ENCODE data around the gene PRR36. TPM values are rescaled to one million over a fixed set of nuclear protein-coding genes. Genes with fewer than 3 reads are reported as not detected.

The PRR36 gene
- total RNA-seq, 2 experiments from 2014 or later: 0.25 to 0.30 TPM

DNA sequence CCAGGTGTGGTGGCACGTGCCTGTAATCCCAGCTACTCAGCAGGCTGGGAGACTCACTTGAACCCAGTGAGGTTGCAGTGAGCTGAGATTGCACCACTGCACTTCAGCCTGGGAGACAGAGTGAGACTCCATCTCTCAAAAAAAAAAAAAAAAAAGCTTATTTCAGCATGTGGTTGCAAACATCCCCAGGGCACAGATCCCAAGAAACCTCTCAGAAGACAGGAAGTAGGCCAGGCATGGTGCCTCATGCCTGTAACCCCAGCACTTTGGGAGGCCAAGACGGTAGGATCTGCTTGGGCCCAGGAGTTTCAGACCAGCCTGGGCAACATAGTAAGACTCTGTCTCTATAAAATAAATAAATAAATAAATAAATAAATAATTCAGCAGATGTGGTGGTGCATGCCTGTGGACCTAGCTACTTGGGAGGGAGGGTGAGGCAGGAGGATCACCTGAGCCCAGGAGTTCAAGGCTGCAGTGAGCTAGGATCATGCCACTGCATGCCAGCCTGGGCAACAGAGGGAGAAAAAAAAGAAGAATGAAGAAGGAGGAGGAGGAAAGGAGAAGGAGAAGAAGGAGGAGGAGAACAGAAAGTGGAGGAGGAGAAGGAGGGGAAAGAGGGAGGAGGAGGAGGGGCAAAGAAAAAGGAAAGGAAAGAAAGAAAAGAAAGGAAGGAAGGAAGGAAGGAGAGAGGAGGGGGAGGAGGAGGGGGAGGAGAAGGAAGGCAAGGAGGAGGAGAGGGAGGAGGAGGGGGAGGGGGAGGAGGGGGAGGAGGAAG is 9.8 kb upstream of the PRR36 start:
- ChIA-PET CTCF (no interaction called here), POLR2A (no interaction called here)
- no peaks in the 10 kb centered on the region for H3K36me3 ChIP-seq (ENCODE audit: insufficient read depth, low read length)
- no peak overlapping the region for H3K27ac ChIP-seq (ENCODE audit: low read depth in 1 of 2, low read length in 2 of 2)
- intact Hi-C loops (cut with DNase I, micrococcal nuclease): no loop called here
- H3K4me3 Mint-ChIP-seq: no peak overlapping the region
- no peak overlapping the region for H3K4me3 ChIP-seq (ENCODE audit: low read length)
- no peaks in the 10 kb centered on the region for H3K36me3 Mint-ChIP-seq (ENCODE audit: low read depth)
- H3K4me1 ChIP-seq (ENCODE audit: insufficient read depth, low read length): peaks cover 9% of the 10 kb centered on the region
- TF ChIP-seq CTCF (IDR thresholded peaks at IDR 0.05): no peak
- no peaks in the 10 kb centered on the region for H3K9me3 Mint-ChIP-seq
- no peaks in the 10 kb centered on the region for H3K4me1 Mint-ChIP-seq (ENCODE audit: low read depth)
- H3K27ac Mint-ChIP-seq: no peak overlapping the region
- no peak for ATAC-seq (ENCODE audit: poor library complexity)
- H3K27me3 ChIP-seq (ENCODE audit: control insufficient read depth in 1 of 2, insufficient read depth in 2 of 2, low read length in 2 of 2): peaks cover 14 to 16% of the 10 kb centered on the region in 2 experiments
- no peak for DNase-seq
- peaks cover 8% of the 10 kb centered on the region for H3K27me3 Mint-ChIP-seq
- peaks cover 0 to 4% of the 10 kb centered on the region in 2 experiments for H3K9me3 ChIP-seq (ENCODE audit: control insufficient read depth in 1 of 2, insufficient read depth in 1 of 2, low read length in 2 of 2)

DNA sequence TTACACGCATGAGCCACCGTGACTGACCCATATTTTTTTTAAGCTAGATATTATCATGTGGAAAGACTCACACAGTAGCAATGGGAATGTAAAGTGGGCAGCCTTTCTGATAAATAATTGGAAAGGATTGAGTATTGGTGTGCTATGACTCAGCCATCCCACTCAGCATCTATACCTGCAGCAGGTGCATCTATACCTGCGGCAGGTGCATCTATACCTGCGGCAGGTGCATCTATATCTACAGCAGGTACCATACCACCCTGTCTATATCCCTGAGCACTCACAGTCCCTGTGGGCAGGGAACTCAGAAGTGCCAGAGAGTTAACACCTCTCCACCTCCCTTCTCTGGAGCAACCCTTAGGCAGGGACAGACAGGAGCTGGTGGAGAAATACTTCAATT is 8.9 kb upstream of the PRR36 start:
- Histone ChIP-seq H3K36me3 (ENCODE audit: insufficient read depth, low read length) (no peaks in the 10 kb centered on the region), H3K4me1 (ENCODE audit: insufficient read depth, low read length) (peaks cover 2% of the 10 kb centered on the region), H3K4me3 (ENCODE audit: low read length) (no peak overlapping the region), H3K27ac (ENCODE audit: low read depth in 1 of 2, low read length in 2 of 2) (no peak overlapping the region), H3K27me3 (ENCODE audit: control insufficient read depth in 1 of 2, insufficient read depth in 2 of 2, low read length in 2 of 2) (peaks cover 7 to 9% of the 10 kb centered on the region in 2 experiments), H3K9me3 (ENCODE audit: control insufficient read depth in 1 of 2, insufficient read depth in 1 of 2, low read length in 2 of 2) (no peaks in the 10 kb centered on the region)
- POLR2A ChIA-PET: no interaction called here
- no peak overlapping the region for H3K27ac Mint-ChIP-seq
- no peaks in the 10 kb centered on the region for H3K9me3 Mint-ChIP-seq
- CTCF ChIA-PET: no interaction called here
- no peak for TF ChIP-seq CTCF (IDR thresholded peaks at IDR 0.05)
- no peaks in the 10 kb centered on the region for H3K36me3 Mint-ChIP-seq (ENCODE audit: low read depth)
- H3K4me1 Mint-ChIP-seq (ENCODE audit: low read depth): no peaks in the 10 kb centered on the region
- ATAC-seq (ENCODE audit: poor library complexity) (no peak), DNase-seq (no peak)
- intact Hi-C loops (cut with DNase I, micrococcal nuclease): no loop called here
- no peak overlapping the region for H3K4me3 Mint-ChIP-seq
- H3K27me3 Mint-ChIP-seq: peaks cover 4% of the 10 kb centered on the region

GRCh38 chr19:7881910-7882309 is 7.7 kb upstream of the PRR36 start:
- no peak for ATAC-seq (ENCODE audit: poor library complexity)

More at GRCh38 chr19:7881910-7882309, 7.7 kb upstream of the PRR36 start:
- H3K4me3 ChIP-seq (ENCODE audit: low read length): no peak overlapping the region
- H3K36me3 ChIP-seq (ENCODE audit: insufficient read depth, low read length): no peaks in the 10 kb centered on the region
- H3K4me1 ChIP-seq (ENCODE audit: insufficient read depth, low read length): no peaks in the 10 kb centered on the region
- H3K9me3 Mint-ChIP-seq: no peaks in the 10 kb centered on the region
- no peaks in the 10 kb centered on the region for H3K27me3 ChIP-seq (ENCODE audit: control insufficient read depth in 1 of 2, insufficient read depth in 2 of 2, low read length in 2 of 2)
- H3K9me3 ChIP-seq (ENCODE audit: control insufficient read depth in 1 of 2, insufficient read depth in 1 of 2, low read length in 2 of 2): no peaks in the 10 kb centered on the region
- CTCF ChIA-PET: interaction anchor here (2.3 kb wide), 1 partner anchor 13 kb away, joined by 6 read pairs; no protein-coding TSS in a partner anchor
- H3K4me1 Mint-ChIP-seq (ENCODE audit: low read depth): no peaks in the 10 kb centered on the region
- no peaks in the 10 kb centered on the region for H3K36me3 Mint-ChIP-seq (ENCODE audit: low read depth)
- no peak for TF ChIP-seq CTCF (IDR thresholded peaks at IDR 0.05)
- DNase-seq: no peak
- intact Hi-C loops (cut with DNase I, micrococcal nuclease): no loop called here
- H3K27me3 Mint-ChIP-seq: no peaks in the 10 kb centered on the region
- no peak overlapping the region for H3K4me3 Mint-ChIP-seq
- POLR2A ChIA-PET: interaction anchor here (0.7 kb wide), 1 partner anchor 77 kb away, joined by 7 read pairs; no protein-coding TSS in a partner anchor
- no peak overlapping the region for H3K27ac Mint-ChIP-seq
- H3K27ac ChIP-seq (ENCODE audit: low read depth in 1 of 2, low read length in 2 of 2): no peak overlapping the region

All from CD4-positive, alpha-beta T cell (primary cell).